ENCODE measurements around the gene LTBP2. TPM values are rescaled to one million over a fixed set of nuclear protein-coding genes. Genes with fewer than 3 reads are reported as not detected.

Gene LTBP2
- total and polyA plus RNA-seq, 3 experiments from 2014 or later: 0.24 to 0.83 (median 0.42) TPM

GRCh38 chr14:74549588-74549987 is 62.4 kb downstream of the LTBP2 start:
- no peak overlapping the region for H3K4me3 ChIP-seq (ENCODE audit: low read length)
- Mint-ChIP-seq H3K27ac (no peak overlapping the region), H3K27me3 (peaks cover 0 to 1% of the 10 kb centered on the region in 2 donors), H3K36me3 (peaks cover 0 to 3% (median 0%) of the 10 kb centered on the region in 3 donors), H3K9me3 (no peaks in the 10 kb centered on the region), H3K4me3 (no peak overlapping the region), H3K4me1 (peaks cover 0 to 2% (median 0%) of the 10 kb centered on the region in 3 donors)
- H3K27ac ChIP-seq (ENCODE audit: low read depth, low read length): no peak overlapping the region
- no peak for DNase-seq
- no peaks in the 10 kb centered on the region for H3K36me3 ChIP-seq (ENCODE audit: insufficient read depth, low read length)
- ChIA-PET POLR2A (interaction anchor here (0.6 kb wide), 1 partner anchor 357 kb away, joined by 6 read pairs; no protein-coding TSS in a partner anchor), CTCF (no interaction called here)
- H3K27me3 ChIP-seq (ENCODE audit: insufficient read depth, low read length, poor library complexity, severe bottlenecking): no peaks in the 10 kb centered on the region
- no peaks in the 10 kb centered on the region for H3K9me3 ChIP-seq (ENCODE audit: low read length)
- no peaks in the 10 kb centered on the region for H3K4me1 ChIP-seq (ENCODE audit: insufficient read depth, low read length)

GRCh38 chr14:74548881-74549280 is 63.2 kb downstream of the LTBP2 start:
- Histone ChIP-seq H3K4me3 (ENCODE audit: low read length) (no peak overlapping the region), H3K9me3 (ENCODE audit: low read length) (no peaks in the 10 kb centered on the region), H3K27me3 (ENCODE audit: insufficient read depth, low read length, poor library complexity, severe bottlenecking) (no peaks in the 10 kb centered on the region), H3K36me3 (ENCODE audit: insufficient read depth, low read length) (no peaks in the 10 kb centered on the region), H3K4me1 (ENCODE audit: insufficient read depth, low read length) (no peaks in the 10 kb centered on the region), H3K27ac (ENCODE audit: low read depth, low read length) (no peak overlapping the region)
- CTCF ChIA-PET: no interaction called here
- H3K27me3 Mint-ChIP-seq: peaks cover 0 to 1% of the 10 kb centered on the region in 2 donors
- DNase-seq: no peak
- POLR2A ChIA-PET: no interaction called here
- H3K4me1 Mint-ChIP-seq: no peaks in the 10 kb centered on the region
- H3K27ac Mint-ChIP-seq: no peak overlapping the region
- no peaks in the 10 kb centered on the region for H3K9me3 Mint-ChIP-seq
- H3K36me3 Mint-ChIP-seq: peaks cover 0 to 3% (median 0%) of the 10 kb centered on the region in 3 donors
- no peak overlapping the region for H3K4me3 Mint-ChIP-seq

- Mint-ChIP-seq H3K27me3 (peaks cover 0 to 1% of the 10 kb centered on the region in 2 donors), H3K4me3 (no peak overlapping the region), H3K9me3 (no peaks in the 10 kb centered on the region), H3K27ac (no peak overlapping the region), H3K36me3 (peaks cover 0 to 3% (median 0%) of the 10 kb centered on the region in 3 donors), H3K4me1 (no peaks in the 10 kb centered on the region)
- Histone ChIP-seq H3K36me3 (ENCODE audit: insufficient read depth, low read length) (no peaks in the 10 kb centered on the region), H3K27ac (ENCODE audit: low read depth, low read length) (no peak overlapping the region), H3K4me3 (ENCODE audit: low read length) (no peak overlapping the region), H3K4me1 (ENCODE audit: insufficient read depth, low read length) (no peaks in the 10 kb centered on the region), H3K9me3 (ENCODE audit: low read length) (no peaks in the 10 kb centered on the region), H3K27me3 (ENCODE audit: insufficient read depth, low read length, poor library complexity, severe bottlenecking) (no peaks in the 10 kb centered on the region)
- DNase-seq: no peak
- POLR2A ChIA-PET: interaction anchor here (0.5 kb wide), 1 partner anchor 1407 kb away, joined by 3 read pairs; no protein-coding TSS in a partner anchor
- CTCF ChIA-PET: no interaction called here
These were observed 64.6 kb downstream of the LTBP2 start for GRCh38 chr14:74547331-74547927.

GRCh38 chr14:74546416-74546815 is 65.6 kb downstream of the LTBP2 start:
- no peak overlapping the region for H3K4me3 Mint-ChIP-seq
- H3K4me1 Mint-ChIP-seq: no peaks in the 10 kb centered on the region
- Histone ChIP-seq H3K27ac (ENCODE audit: low read depth, low read length) (no peak overlapping the region), H3K4me3 (ENCODE audit: low read length) (no peak overlapping the region), H3K9me3 (ENCODE audit: low read length) (no peaks in the 10 kb centered on the region), H3K36me3 (ENCODE audit: insufficient read depth, low read length) (no peaks in the 10 kb centered on the region), H3K4me1 (ENCODE audit: insufficient read depth, low read length) (no peaks in the 10 kb centered on the region), H3K27me3 (ENCODE audit: insufficient read depth, low read length, poor library complexity, severe bottlenecking) (no peaks in the 10 kb centered on the region)
- peaks cover 0 to 3% (median 0%) of the 10 kb centered on the region in 3 donors for H3K36me3 Mint-ChIP-seq
- H3K27me3 Mint-ChIP-seq: peaks cover 0 to 1% of the 10 kb centered on the region in 2 donors
- H3K9me3 Mint-ChIP-seq: no peaks in the 10 kb centered on the region
- ChIA-PET POLR2A (no interaction called here), CTCF (no interaction called here)
- no peak overlapping the region for H3K27ac Mint-ChIP-seq
- no peak for DNase-seq

- no peak overlapping the region for H3K4me3 ChIP-seq (ENCODE audit: low read length)
- H3K27me3 Mint-ChIP-seq: peaks cover 0 to 1% of the 10 kb centered on the region in 2 donors
- H3K27ac ChIP-seq (ENCODE audit: low read depth, low read length): no peak overlapping the region
- H3K4me1 Mint-ChIP-seq: no peaks in the 10 kb centered on the region
- H3K27me3 ChIP-seq (ENCODE audit: insufficient read depth, low read length, poor library complexity, severe bottlenecking): no peaks in the 10 kb centered on the region
- H3K9me3 Mint-ChIP-seq: no peaks in the 10 kb centered on the region
- no peak overlapping the region for H3K27ac Mint-ChIP-seq
- no peaks in the 10 kb centered on the region for H3K36me3 ChIP-seq (ENCODE audit: insufficient read depth, low read length)
- no peaks in the 10 kb centered on the region for H3K36me3 Mint-ChIP-seq
- H3K9me3 ChIP-seq (ENCODE audit: low read length): no peaks in the 10 kb centered on the region
- no peak for DNase-seq
- CTCF ChIA-PET: no interaction called here
- H3K4me1 ChIP-seq (ENCODE audit: insufficient read depth, low read length): no peaks in the 10 kb centered on the region
- POLR2A ChIA-PET: no interaction called here
- H3K4me3 Mint-ChIP-seq: no peak overlapping the region
These were observed 66.7 kb downstream of the LTBP2 start for GRCh38 chr14:74545386-74545785.

- CTCF ChIA-PET: no interaction called here
- Histone ChIP-seq H3K36me3 (ENCODE audit: insufficient read depth, low read length) (no peaks in the 10 kb centered on the region), H3K27ac (ENCODE audit: low read depth, low read length) (no peak overlapping the region), H3K9me3 (ENCODE audit: low read length) (no peaks in the 10 kb centered on the region), H3K4me1 (ENCODE audit: insufficient read depth, low read length) (no peaks in the 10 kb centered on the region), H3K4me3 (ENCODE audit: low read length) (no peak overlapping the region), H3K27me3 (ENCODE audit: insufficient read depth, low read length, poor library complexity, severe bottlenecking) (no peaks in the 10 kb centered on the region)
- POLR2A ChIA-PET: no interaction called here
- Mint-ChIP-seq H3K27ac (no peak overlapping the region), H3K27me3 (peaks cover 0 to 1% of the 10 kb centered on the region in 2 donors), H3K4me3 (no peak overlapping the region), H3K36me3 (no peaks in the 10 kb centered on the region), H3K9me3 (no peaks in the 10 kb centered on the region), H3K4me1 (no peaks in the 10 kb centered on the region)
- DNase-seq: no peak
These were observed 68.1 kb downstream of the LTBP2 start for GRCh38 chr14:74543771-74544438.

- no peaks in the 10 kb centered on the region for H3K27me3 ChIP-seq (ENCODE audit: insufficient read depth, low read length, poor library complexity, severe bottlenecking)
- H3K27ac Mint-ChIP-seq: no peak overlapping the region
- H3K4me3 Mint-ChIP-seq: no peak overlapping the region
- H3K4me3 ChIP-seq (ENCODE audit: low read length): no peak overlapping the region
- H3K36me3 ChIP-seq (ENCODE audit: insufficient read depth, low read length): no peaks in the 10 kb centered on the region
- ChIA-PET CTCF (no interaction called here), POLR2A (no interaction called here)
- H3K4me1 Mint-ChIP-seq: no peaks in the 10 kb centered on the region
- no peaks in the 10 kb centered on the region for H3K36me3 Mint-ChIP-seq
- no peaks in the 10 kb centered on the region for H3K4me1 ChIP-seq (ENCODE audit: insufficient read depth, low read length)
- H3K27ac ChIP-seq (ENCODE audit: low read depth, low read length): no peak overlapping the region
- no peak for DNase-seq
- peaks cover 0 to 1% of the 10 kb centered on the region in 2 donors for H3K27me3 Mint-ChIP-seq
- no peaks in the 10 kb centered on the region for H3K9me3 ChIP-seq (ENCODE audit: low read length)
- no peaks in the 10 kb centered on the region for H3K9me3 Mint-ChIP-seq
These were observed 69.9 kb downstream of the LTBP2 start for GRCh38 chr14:74542056-74542685.

- POLR2A ChIA-PET: no interaction called here
- no peaks in the 10 kb centered on the region for H3K4me1 Mint-ChIP-seq
These were observed 70.8 kb downstream of the LTBP2 start for GRCh38 chr14:74541225-74541624.

More at GRCh38 chr14:74541225-74541624, 70.8 kb downstream of the LTBP2 start:
- no peaks in the 10 kb centered on the region for H3K9me3 ChIP-seq (ENCODE audit: low read length)
- H3K4me1 ChIP-seq (ENCODE audit: insufficient read depth, low read length): no peaks in the 10 kb centered on the region
- no peak overlapping the region for H3K27ac ChIP-seq (ENCODE audit: low read depth, low read length)
- no peaks in the 10 kb centered on the region for H3K9me3 Mint-ChIP-seq
- H3K36me3 Mint-ChIP-seq: no peaks in the 10 kb centered on the region
- peaks cover 0 to 1% of the 10 kb centered on the region in 2 donors for H3K27me3 Mint-ChIP-seq
- H3K4me3 ChIP-seq (ENCODE audit: low read length): no peak overlapping the region
- H3K36me3 ChIP-seq (ENCODE audit: insufficient read depth, low read length): no peaks in the 10 kb centered on the region
- no peak for DNase-seq
- H3K4me3 Mint-ChIP-seq: no peak overlapping the region
- no peak overlapping the region for H3K27ac Mint-ChIP-seq
- CTCF ChIA-PET: no interaction called here
- H3K27me3 ChIP-seq (ENCODE audit: insufficient read depth, low read length, poor library complexity, severe bottlenecking): no peaks in the 10 kb centered on the region

All from CD8-positive, alpha-beta memory T cell (primary cell).